Activated CD8-positive, alpha-beta memory T cell treated with anti-CD3 and anti-CD28 coated beads, Interleukin-2, amount 50 U/mL, for 4 hours (primary cell): ENCODE data around the gene CABP2.
A peak's percentile ranks its signal among the peaks of the same experiment; 100 is the strongest.
"Not testable (repeated sequence)": the region's sequence is repeated elsewhere in the genome, so short reads cannot be mapped to it uniquely, and the experiment has no call there.

ENCODE experiments used
- DNase-seq: peaks from one replicate; pipeline ENCODE4 v3.0.0-alpha.2; 2020

Gene CABP2

DNA sequence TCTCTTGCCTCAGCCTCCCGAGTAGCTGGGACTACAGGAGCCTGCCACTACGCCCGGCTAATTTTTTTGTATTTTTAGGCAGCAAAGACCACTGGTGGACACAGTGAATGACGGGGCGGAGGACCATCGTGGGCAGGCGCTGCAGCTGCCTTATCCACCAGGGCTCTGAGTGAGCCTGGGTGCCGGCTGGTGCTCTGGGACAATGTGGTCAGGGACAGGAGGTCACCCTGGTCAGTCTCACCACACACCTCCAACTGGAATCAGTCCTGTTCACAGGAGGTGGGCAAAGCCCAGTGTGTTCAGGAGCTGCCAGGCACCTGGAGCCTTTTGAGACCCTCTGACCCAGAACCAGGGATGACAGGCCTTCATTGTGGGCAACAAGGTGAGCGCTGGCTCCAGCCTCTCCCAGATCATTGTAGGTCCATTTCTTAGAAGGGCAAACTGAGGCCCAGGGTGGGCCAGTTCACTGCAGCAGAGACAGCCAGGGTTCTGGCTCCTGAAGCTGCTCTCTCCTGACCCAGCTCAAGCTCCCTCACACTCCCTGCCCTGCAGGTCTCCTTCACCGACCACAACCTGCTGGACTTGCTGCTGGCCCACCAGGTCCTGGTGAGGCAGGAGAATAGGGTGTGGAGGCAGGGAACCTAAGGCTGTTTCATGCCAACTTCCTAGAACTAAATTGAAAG, 15.7 kb upstream of the CABP2 start:
- DNase-seq: no peak

DNA sequence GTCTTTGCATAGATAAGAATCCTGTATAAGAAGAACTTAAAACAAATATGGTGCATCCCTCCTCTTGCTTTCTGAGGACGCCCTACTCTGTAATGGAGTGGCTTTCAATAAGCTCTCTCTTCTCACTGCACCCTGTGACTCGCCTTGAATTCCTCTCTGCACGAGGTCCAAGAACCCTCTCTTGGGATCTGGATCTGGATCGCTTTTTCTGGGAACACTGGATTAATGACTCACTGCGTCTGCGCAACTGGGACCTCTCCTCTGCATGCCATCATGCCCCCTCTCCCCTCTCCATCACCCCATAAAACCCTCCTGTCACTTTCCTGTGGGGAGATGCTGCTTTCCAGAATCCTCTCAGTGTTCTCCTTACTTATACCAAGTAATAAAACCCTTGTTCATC, 15.1 kb upstream of the CABP2 start:
- no peak for DNase-seq

DNA sequence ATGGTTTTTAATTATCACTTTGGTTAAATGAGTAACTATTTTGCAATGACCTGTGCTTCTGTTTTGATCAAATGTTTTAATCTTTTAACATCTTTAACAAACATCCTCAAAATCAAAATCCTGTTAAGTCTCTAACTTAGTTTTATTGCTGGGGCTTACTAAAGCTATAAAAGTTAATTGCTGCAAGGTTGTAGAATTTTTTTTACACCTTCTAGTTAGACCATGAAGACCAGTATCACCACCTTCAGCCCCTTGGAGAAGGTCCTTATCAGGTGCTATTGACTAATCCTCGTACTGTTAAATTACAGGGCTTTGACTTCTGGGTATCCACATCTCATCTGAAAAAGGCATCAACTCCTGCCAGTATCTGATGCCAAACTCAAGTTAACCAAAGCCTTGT, 12.3 kb upstream of the CABP2 start:
- DNase-seq: no peak

DNA sequence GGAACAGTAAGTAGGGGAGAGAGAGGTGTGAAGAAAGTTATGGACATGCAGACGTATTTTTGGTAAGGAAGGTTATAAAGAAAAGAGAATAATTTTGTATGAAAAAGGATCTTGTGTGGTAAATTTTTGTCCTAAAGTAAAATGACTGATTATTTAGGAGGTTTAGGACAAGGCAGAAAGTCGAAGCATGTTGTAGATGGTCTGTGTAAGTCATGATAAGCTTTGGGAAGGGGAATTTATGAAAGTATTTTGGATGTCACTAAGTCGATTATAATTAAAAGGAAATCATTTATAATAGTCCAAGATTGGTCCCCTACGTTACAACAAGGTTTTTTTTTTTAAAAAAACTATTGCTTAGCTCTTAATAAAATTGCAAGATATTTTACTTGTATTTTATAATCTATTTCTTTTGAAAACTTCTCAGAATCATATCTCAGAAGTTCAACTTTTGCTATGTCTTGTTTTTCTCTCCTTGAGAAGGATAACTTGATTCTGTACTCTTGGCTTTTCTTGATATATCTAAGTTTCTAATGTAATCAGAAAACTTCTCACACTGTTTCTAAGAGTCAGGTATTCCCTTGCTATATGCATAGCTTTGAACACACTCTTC, 10.9 kb upstream of the CABP2 start:
- no peak for DNase-seq

DNA sequence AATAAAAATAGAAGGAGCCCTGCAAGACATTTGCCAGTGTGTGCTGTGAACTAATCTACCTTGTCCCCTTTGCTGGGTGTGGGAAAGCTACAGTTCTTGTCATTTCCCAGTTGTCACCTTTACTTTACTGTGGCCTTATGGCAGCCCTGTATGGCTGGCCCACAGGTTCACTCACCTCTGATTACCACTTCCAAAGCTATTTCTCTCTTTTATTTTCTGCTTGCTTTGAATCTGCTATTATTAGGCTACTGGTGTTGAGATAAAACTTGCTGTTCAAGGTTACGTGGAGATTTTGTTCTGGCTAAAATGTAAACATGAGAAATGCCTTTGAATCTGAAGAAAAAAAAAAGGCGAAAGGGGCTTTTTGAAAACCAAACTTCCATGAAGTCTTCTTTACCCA, 9.6 kb upstream of the CABP2 start:
- no peak for DNase-seq

DNA sequence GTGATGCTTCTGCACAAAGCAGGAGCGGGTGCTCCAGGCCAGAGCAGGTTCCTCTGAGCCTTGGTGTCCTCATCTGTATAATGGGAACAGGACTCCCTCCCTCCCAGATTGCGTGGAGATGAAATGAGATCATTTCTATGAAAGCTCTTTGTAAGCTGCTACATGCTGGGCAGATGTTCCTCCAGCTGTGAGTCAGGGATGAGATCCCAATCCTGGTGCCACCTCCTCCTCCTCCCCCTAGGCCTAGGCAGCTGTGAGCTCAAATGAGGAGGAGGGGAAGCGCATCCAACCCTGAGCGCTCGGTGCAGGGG, 7.0 kb upstream of the CABP2 start:
- DNase-seq: no peak

DNA sequence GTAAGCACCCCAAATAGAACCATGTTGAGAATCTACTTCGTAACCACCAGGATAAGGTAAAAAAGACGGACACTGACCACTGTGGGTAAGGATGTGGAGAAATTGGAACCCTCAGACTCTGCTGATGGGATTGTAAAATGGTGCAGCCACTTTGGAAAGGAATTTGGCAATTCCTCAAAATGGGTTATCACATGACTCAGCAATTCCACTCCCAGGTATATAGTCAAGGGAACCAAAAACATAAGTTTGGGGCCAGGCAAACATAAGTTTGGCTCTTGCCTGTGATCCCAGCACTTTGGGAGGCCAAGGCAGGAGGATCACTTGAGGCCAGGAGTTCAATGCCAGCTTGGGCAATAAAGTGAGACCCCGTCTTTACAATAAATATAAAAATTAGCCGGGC, 5.1 kb upstream of the CABP2 start:
- DNase-seq: no peak

DNA sequence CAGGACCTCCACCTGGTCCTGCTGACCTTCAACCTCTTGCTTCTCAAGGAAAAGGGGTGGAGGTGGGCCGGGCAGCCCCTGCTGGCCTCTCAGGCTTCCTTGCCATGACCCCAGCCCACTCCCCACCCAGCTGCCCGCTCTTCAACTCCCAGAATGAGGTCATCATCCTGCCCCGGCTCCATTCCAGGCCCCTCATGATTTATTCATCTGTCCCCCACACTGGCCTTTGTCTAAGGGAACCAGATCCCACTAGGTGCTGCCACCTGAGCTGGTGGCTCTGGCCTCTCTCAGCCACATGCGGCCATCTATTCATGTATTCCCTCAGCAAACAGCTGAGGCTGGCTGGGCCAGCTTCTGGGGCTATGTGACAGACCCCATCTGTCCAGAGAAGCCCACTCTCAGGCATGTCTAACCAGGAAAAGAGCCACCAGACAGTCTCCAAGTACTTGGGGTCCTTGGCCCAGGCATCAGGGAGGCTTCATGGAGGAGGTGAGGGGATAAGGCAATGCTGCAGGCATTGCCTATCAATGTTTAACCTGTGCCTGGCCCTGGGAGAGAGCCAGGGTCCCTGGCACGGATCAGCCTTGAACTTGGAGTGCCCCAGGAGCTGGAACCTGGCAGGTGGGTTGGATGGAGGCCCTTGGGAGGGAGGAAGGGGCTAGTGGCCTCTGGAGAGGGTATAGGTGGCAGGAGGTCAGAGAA, 2.2 kb upstream of the CABP2 start:
- no peak for DNase-seq

DNA sequence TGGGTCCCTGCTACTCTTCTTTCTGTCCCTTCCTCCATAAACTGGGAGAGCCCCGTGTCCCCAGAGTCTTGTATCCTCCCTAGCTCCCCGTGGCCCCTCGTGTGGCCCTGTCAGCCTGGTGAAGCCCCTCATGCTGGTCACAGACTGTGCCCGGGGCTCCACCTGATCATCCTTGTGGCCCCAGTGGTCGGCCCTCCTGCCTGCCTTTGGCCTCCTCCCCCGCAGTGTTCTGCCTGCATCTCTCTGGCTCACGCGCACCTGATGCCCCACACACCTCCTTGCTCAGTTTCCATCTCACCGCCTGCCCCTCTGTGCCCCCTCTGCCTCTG, 1.2 kb upstream of the CABP2 start:
- DNase-seq: no peak

DNA sequence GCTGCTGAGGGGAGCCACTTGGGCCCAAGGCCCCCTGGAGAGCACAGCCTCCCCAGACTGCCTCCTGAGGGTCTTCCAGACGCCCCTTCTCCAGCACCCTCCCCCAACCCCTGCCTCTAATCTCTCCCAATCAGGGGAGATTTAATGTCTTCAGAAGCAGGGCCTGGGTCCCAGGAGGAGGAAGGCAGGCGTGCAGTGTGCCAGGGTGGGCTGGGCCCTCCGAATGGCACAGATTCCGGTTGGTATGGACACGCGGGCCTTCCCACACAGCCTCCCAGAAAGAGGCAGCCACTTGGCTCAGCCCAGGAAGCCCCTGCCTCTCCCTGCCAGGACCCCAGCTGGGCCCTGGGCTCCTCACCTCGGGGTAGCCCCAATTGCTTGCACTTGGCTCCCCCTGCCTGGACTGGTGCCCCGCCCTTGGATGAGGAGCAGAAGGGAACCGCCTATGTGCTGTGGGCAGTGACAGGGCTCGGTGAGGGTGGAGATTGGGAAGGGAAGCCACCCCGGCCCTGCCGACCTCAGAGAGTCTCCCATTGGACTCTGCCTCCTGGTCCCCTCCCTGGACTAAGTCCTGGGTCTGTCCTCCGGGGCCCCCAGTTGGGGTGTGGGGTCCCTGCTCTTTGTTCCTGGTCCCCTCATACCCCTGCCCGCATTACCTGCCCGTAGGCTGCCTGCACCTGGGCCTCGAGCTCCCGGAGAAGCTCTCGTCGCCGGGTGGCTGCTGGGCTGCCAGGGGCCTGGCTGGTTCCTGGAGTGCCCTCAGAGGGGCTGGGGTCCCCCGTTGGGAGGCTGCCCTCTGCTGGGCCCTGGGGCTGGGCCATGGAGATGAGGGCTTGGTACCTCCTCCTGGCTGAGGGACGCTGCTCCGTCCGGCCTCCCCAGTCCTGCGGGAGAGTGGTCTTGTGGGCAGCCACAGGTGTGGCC, 572 bp upstream of the CABP2 start:
- no peak for DNase-seq

DNA sequence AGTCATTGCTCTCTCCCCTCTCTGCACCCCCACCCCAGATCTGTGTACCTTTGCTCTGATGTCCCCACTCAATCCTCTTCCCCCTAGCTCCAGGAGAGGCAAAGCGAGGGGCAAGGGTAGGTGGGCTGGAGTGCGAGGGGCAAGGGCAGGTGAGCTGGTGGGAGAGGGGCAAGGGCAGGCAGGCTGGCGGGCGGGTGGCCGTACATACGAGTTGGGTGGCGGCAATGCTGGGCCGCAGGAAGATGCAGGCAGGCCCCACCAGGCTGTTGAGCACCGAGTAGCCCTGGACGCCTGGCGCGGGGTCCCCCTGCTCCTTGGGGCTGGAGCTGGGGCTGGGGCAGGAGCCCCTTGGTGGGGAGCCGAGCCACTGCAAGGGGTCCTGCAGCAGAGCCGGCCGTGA, 908 bp downstream of the CABP2 start:
- DNase-seq: no peak

DNA sequence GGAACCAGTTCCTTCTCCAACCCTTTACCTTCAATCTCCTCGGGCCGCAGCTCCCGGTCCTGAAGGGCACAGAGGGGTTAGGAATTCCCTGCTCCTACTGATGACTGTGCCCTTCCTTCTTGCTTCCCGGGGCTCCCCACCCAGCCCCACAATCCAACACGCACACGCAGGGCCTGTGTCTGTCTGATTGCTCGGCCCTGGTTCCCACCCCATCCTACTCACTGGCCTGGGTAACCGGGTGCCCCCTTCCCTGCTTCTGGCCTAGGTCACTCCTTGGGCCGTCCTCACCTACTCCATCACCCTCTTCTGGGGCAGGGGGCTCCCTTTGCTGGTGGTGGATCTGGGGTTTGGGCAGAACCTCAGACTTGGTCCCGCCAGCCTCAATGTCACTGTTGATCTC, 1.3 kb downstream of the CABP2 start:
- no peak for DNase-seq

DNA sequence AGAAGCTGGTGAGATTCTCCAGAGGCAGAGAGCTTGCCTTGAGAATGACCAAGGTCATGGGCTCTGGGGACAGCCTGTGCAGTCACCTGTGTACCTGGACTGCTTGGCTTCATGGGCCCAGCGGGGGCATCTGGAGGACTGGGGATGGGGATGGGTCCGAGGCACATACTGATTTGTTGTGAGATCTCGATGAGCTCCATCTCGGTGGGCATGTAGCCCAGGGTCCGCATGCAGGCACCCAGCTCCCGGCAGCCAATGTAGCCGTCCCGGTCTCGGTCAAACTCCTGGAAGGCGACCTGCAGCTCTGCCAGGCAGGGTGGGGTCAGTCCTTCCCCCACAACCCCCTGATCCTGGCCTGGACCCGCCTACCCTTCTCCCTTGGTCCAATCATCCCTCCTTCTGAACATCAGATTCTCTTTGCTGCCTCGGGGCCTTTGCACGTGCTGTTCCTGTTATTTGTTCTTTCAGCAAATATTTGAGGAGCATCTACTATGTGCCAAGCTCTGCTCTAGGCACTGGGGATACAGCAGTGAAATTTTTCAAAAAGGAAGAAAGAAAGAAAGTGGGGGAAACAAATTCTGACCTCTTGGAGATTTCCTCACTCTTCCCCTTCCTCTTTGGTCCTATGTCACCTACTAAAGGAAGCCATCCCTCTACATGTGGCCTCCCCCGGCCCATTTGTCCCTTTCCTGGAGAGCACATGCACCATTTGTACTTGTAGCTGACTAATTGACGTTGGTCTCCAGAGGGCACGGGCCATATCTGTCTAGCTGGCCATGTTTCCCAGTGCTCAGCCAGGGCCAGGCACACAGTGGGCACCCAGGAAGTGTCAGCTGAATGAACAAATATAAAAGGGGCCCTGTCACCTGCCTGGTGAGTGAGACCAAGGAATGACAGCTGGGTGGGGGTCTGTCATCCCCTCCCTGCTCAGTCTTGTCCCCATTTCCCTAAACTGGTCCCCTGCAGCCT, 2.1 kb downstream of the CABP2 start:
- DNase-seq: no peak

DNA sequence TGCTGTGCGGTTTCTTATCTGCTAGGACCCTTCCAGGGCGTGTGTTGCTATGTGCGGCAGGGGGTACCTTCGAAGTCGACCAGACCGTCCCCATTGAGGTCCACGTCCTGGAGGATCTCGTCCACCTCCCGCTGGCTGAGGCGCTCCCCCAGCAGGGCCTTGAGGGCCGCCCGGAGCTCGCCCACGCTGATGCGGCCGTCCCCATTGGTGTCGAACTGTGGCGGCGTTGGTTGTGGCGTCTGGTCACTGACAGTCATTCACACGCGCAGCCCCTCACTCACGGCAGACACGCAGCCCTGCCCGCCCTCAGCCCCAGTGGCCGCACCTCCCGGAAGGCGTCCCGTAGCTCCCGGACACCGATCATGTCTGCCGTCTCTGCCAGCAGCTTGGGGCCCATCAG, 3.5 kb downstream of the CABP2 start:
- no peak for DNase-seq

DNA sequence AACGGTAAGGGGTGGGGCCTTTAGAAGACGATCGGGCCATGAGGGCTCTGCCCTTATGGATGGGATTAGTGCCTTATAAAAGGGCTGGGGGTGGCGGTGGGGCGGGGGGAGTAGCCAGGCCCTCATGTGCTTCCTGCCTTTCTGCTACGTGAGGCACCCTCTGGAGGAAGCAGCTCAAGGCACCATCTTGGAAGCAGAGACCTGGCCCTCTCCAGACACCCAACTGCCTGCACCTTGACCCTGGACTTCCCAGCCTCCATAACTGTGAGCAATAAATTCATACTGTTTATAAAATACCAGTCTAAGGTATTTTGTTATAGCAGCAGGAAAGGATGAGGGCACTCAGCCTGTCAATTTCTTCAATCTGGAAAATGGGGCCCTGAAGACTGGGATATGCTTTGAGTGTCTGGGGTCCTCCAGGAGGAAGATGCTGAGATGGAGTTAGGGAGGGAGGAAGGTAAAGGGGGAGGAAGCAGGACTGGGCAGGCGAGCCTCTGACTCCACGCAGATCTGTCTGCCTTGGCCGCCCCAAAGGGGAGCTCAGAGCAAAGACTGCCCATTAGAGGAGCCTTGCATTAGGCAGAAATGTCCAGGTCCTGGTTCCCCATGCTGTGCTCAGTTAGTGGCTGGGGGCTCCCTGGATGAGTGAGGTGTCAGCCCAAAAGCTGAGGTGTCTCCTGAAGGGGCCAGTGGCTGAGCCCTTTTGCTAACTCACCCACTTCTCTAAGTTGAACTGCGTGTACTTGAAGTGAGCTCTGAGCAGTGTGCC, 5.3 kb downstream of the CABP2 start:
- no peak for DNase-seq

DNA sequence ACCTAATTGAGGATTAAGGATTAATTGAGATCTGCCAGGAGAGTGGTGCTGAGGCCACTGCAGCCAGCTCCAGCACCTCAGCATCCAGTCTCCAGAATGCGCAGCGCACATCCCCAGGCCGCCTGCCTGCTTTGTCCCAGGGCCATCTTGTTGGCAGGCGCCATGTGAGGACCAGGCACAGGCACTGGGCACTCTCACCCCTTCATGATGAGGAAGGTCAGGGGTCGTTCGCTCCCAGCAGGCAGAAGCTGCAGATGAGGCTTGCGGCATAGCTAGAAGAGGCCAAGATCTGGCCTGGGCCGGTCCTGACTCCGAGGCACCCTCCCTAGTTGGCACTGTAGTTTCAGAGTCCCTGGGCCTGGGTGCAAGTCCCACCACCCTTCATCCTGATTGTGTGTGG, 6.4 kb downstream of the CABP2 start:
- no peak for DNase-seq

DNA sequence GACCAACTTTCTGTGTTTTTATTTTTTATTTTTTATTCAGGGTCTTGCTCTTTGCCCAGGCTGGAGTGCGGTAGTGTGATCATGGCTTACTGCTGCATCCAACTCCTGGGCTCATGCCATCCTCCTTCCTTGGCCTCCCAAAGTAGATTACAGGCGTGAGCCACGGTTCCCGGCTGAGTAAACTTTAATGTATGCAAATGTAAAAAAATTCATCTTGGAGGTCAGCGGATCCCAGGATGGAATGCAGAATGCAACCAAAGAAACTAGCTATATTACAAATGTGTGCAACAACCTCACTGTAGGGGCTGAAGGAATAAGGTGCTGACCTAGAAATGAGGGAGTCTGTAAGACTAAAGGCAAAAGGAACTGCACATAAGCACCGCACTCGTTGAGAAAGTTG, 9.1 kb downstream of the CABP2 start:
- DNase-seq: no peak

DNA sequence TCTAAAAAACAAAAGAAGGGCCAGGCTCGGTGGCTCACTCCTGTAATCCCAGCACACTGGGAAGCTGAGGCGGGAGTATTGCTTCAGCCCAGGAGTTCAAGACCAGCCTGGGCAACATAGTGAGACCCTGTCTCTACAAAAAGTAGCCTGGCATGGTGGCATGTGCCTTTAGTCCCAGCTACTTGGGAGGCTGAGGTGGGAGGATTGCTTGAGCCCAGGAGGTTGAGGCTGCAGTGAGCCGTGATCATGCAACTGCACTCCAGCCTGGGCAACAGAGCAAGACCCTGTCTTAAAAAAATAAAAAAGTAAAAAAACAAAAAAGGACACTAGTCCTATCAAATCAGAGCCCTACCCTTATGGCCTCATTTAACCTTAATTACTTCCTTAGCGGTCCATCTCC, 11.7 kb downstream of the CABP2 start:
- DNase-seq: not testable (repeated sequence)

DNA sequence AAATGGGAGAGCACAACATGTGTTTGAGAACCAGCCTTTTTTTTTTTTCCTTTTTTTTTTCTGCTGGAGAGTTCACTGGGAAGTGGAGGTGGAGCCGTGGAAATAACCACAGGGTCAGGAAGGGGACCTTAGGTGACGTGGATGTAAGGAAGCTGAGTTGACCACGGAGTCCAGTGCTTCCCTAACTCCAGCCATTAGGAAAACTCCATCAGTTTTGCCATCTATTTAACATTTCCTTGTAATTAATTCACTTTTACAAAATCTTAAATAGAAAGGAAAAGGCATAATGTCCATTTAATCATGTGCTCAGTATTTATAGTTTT, 13.3 kb downstream of the CABP2 start:
- no peak for DNase-seq

DNA sequence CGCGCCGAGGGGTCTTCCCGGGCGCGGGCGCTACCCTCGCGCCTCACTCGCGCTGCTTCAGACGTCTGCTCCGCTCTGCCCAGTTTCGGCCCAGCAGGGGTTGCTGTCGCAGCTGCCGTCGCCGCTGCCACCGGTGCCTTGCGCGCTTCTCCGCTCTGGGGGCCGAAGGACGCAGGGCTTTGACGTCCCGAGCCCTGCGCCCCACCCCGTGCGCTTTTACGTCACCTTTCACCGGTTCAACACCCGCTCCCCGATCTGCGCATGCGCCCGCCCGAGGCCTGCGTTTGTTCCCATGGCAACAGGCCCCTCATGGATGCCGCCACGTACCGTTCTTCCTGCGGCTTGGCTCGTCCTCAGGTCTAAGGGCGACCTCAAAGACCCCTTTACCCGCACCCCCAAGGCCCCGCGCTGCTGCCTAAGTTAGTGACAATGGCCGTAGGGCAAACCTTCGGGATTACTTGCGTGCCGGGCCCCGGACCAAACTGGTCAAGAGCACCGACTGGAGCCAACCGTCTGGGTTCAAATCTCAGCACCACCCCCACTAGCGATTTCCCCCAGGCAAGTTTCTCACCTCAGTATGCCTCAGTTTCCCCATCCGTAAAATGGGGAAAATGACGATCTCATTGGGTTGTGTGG, 14.6 kb downstream of the CABP2 start:
- peak; percentile 99 for DNase-seq

DNA sequence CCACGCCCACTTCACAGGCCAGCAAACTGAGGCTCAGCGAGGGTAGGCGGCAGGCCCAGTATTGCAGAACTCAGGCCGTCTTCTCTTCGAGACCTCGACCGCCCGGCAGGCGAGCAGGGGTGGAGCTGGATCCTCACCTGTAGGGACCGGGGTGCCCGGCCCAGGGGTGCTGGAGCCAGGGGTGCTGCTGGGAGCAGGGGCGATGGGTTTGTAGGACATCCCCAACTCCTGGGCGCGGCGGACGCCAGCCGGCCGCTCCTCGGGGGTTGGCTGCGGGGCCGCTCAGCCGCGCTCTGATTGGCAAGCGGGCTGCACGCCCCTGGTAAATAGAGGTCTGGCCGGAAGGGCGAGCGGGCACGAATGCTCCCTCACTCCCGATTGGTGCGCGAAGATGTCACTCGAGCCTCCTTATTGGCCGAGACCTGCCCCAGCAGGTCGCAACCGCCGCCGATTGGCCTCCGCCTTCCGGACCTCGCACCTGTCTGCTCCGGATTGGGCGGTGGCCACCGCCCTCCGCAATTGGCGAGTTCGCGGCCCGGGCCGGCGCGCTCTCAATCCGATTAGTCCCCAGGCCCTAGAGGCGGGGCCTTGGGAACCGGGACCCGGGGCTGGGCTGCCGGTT, 15.3 kb downstream of the CABP2 start, which contains the start of gene CDK2AP2:
TSS of gene CDK2AP2 (minus strand) at position 299 of the 622 bp plus-strand sequence. CDS start at position 219, 80 bp downstream.
- peak; percentile 95 for DNase-seq
